Esophagus muscularis mucosa (tissue), 4 donors: ENCODE data around the gene UBE2Q1. TPM values are rescaled to one million over a fixed set of nuclear protein-coding genes. Genes with fewer than 3 reads are reported as not detected.

ENCODE experiments used
- DNase-seq: peaks from one replicate; pipeline ENCODE4 v3.0.0-alpha.2; 2017; ENCODE audit errors: extremely low spot score
- H3K27ac ChIP-seq, 4 donors: fragments of 200-600 bp; sonication (generic); replicated peaks in 1 of 4; 1 replicate in 3 of 4; 2 replicates in 1 of 4; pipeline ENCODE4 v1.5.1; 2016 to 2019; ENCODE audit warnings: mild to moderate bottlenecking in 1 of 4
- H3K27me3 ChIP-seq, 4 donors: fragments of 200-600 bp; sonication (generic); one replicate each; pipeline versions ENCODE4 v1.5.1 to v1.6.0; 2016 to 2019
- H3K36me3 ChIP-seq, 4 donors: fragments of 200-600 bp; sonication (generic); one replicate each; pipeline ENCODE4 v1.5.1; 2016 to 2019
- H3K4me1 ChIP-seq, 4 donors: fragments of 200-600 bp; sonication (generic); one replicate each; pipeline ENCODE4 v1.5.1; 2016 to 2019
- H3K4me3 ChIP-seq, 4 donors: fragments of 200-600 bp; sonication (generic); 1 replicate in 2 of 4; 2 replicates in 2 of 4; pipeline ENCODE4 v1.5.1; 2016 to 2019; ENCODE audit warnings: mild to moderate bottlenecking in 4 of 4, moderate library complexity in 1 of 4
- H3K9me3 ChIP-seq, 4 donors: fragments of 200-600 bp; sonication (generic); 1 replicate in 3 of 4; 2 replicates in 1 of 4; pipeline ENCODE4 v1.5.1; 2016 to 2019
- CTCF ChIP-seq, 3 experiments: fragments of 200-600 bp in 2 of 3; fragments of 450-650 bp in 1 of 3; sonication (generic) in 2 of 3; IDR thresholded peaks; one replicate each; pipeline ENCODE4 v1.5.1; 2017 to 2019; ENCODE audit warnings: antibody characterized with exemption in 3 of 3, mild to moderate bottlenecking in 2 of 3, moderate library complexity in 1 of 3
- EP300 ChIP-seq: sonication (generic); formaldehyde crosslinking; IDR thresholded peaks from one replicate; pipeline ENCODE4 v1.6.1; 2017; ENCODE audit warnings: antibody characterized with exemption
- POLR2A ChIP-seq: fragments of 450-650 bp; IDR thresholded peaks from one replicate; pipeline ENCODE4 v1.6.1; 2017; ENCODE audit warnings: antibody characterized with exemption, moderate library complexity, mild to moderate bottlenecking, low read depth
- POLR2AphosphoS5 ChIP-seq, 2 donors: sonication (generic); formaldehyde crosslinking; IDR thresholded peaks; one replicate each; pipeline ENCODE4 v1.6.1; 2017; ENCODE audit warnings: antibody characterized with exemption in 2 of 2
- WGBS: methylation state at CpG from one replicate; pipeline ENCODE4 v1.1.5; 2018; 5-methylcytosine and 5-hydroxymethylcytosine counted together
- intact Hi-C: fragments of 100-400 bp; cut with DNase I; formaldehyde crosslinking; loops from one replicate; pipeline ENCODE4 v1.15.1; 2023
- total RNA-seq, 4 donors: library from RNA; depleted of rRNA; stranded (reverse); fragments of >200 nt; gene quantifications; one replicate each; pipeline versions ENCODE4 v1.1.0 to v1.2.1, GENCODE V29; 2016

Gene UBE2Q1
- total RNA-seq, 4 donors from 2014 or later: 23.7 to 41.3 (median 31.3) TPM

- Histone ChIP-seq H3K36me3 (peaks cover 0 to 9% (median 0%) of the 10 kb centered on the region in 4 donors), H3K4me3 (peak overlapping the region; percentile 57 to 67 (median 58)), H3K9me3 (peaks cover 0 to 11% (median 8%) of the 10 kb centered on the region in 4 donors), H3K4me1 (peaks cover 14 to 22% (median 20%) of the 10 kb centered on the region in 4 donors), H3K27ac (peak overlapping the region in 3 of 4 donors; percentile 74 to 79 (median 76)), H3K27me3 (peaks cover 5 to 88% (median 40%) of the 10 kb centered on the region in 4 donors)
- intact Hi-C loops: no loop called here
- WGBS: 14% methylated on average over 14 of the region's 43 CpGs
- TF ChIP-seq EP300: no peak
- TF ChIP-seq POLR2A: no peak
- TF ChIP-seq CTCF (IDR thresholded peaks at IDR 0.05): no peak
- no peak for TF ChIP-seq POLR2AphosphoS5 (IDR thresholded peaks at IDR 0.05)
- no peak for DNase-seq
Measured at GRCh38 chr1:154502744-154503115, 55.7 kb downstream of the UBE2Q1 start.

GRCh38 chr1:154502066-154502743 lies 56.3 kb downstream of the UBE2Q1 start, which contains the start of the genes SHE and TDRD10:
SHE (minus strand) TSS chr1:154502412; CDS start chr1:154502026, 386 bp downstream.
TDRD10 (plus strand) TSS chr1:154502219; CDS start chr1:154506904, 4,685 bp downstream.
- Histone ChIP-seq H3K9me3 (peaks cover 0 to 11% (median 8%) of the 10 kb centered on the region in 4 donors), H3K4me3 (peak within 1 kb of the TSS; percentile 57 to 67 (median 58)), H3K36me3 (peaks cover 0 to 13% (median 0%) of the 10 kb centered on the region in 4 donors), H3K27ac (peak within 1 kb of the TSS; percentile 50 to 79 (median 75)), H3K4me1 (peaks cover 14 to 22% (median 20%) of the 10 kb centered on the region in 4 donors), H3K27me3 (peaks cover 5 to 84% (median 40%) of the 10 kb centered on the region in 4 donors)
- no peak for TF ChIP-seq EP300
- no peak for TF ChIP-seq POLR2A
- TF ChIP-seq POLR2AphosphoS5 (IDR thresholded peaks at IDR 0.05): peak; percentile 20 to 31
- intact Hi-C loops: no loop called here
- no peak for DNase-seq
- WGBS: 4% methylated on average over 29 of the region's 90 CpGs

GRCh38 chr1:154501423-154502065 lies 56.9 kb downstream of the UBE2Q1 start:
- TF ChIP-seq CTCF (IDR thresholded peaks at IDR 0.05): no peak
- TF ChIP-seq EP300: no peak
- TF ChIP-seq POLR2AphosphoS5 (IDR thresholded peaks at IDR 0.05): no peak
- no peak for TF ChIP-seq POLR2A
- Histone ChIP-seq H3K9me3 (peaks cover 0 to 11% (median 8%) of the 10 kb centered on the region in 4 donors), H3K27me3 (peaks cover 5 to 80% (median 40%) of the 10 kb centered on the region in 4 donors), H3K4me3 (peak overlapping the region; percentile 57 to 67 (median 58)), H3K36me3 (peaks cover 0 to 13% (median 0%) of the 10 kb centered on the region in 4 donors), H3K27ac (peak overlapping the region; percentile 50 to 79 (median 75)), H3K4me1 (peaks cover 14 to 22% (median 20%) of the 10 kb centered on the region in 4 donors)
- DNase-seq: no peak
- intact Hi-C loops: no loop called here
- WGBS: 7% methylated on average over 12 of the region's 54 CpGs

DNA sequence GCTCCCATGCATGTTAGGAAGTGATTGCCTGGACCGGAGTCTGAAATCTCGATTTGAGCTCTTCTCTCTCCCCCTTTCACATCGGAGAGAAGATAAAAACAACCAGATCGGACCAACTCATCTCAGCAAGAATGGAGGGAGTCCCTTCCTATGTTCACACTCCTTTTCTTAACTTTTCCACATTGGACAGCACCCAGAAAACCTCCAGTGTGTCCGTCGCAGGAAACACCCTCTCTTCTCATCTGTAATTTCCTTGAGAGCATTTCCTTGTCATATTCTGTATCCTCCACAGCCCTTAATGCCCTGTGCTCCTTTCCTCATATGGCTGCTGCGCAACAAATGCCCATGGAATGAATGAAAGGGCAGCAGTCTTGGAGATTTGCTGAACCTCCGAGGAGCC lies 57.9 kb downstream of the UBE2Q1 start:
- H3K9me3 ChIP-seq: peaks cover 0 to 5% (median under 1%) of the 10 kb centered on the region in 4 donors
- peak overlapping the region; percentile 57 to 67 (median 58) for H3K4me3 ChIP-seq
- H3K27ac ChIP-seq: peak overlapping the region in 3 of 4 donors; percentile 36 to 79 (median 50)
- TF ChIP-seq POLR2A (no peak), POLR2AphosphoS5 (IDR thresholded peaks at IDR 0.05) (no peak), EP300 (no peak), CTCF (IDR thresholded peaks at IDR 0.05) (no peak)
- H3K4me1 ChIP-seq: peaks cover 14 to 24% (median 21%) of the 10 kb centered on the region in 4 donors
- intact Hi-C loops: no loop called here
- WGBS: 71% methylated on average over 8 of the region's 8 CpGs
- peaks cover 5 to 74% (median 40%) of the 10 kb centered on the region in 4 donors for H3K27me3 ChIP-seq
- no peak for DNase-seq
- H3K36me3 ChIP-seq: peaks cover 0 to 13% (median 0%) of the 10 kb centered on the region in 4 donors

DNA sequence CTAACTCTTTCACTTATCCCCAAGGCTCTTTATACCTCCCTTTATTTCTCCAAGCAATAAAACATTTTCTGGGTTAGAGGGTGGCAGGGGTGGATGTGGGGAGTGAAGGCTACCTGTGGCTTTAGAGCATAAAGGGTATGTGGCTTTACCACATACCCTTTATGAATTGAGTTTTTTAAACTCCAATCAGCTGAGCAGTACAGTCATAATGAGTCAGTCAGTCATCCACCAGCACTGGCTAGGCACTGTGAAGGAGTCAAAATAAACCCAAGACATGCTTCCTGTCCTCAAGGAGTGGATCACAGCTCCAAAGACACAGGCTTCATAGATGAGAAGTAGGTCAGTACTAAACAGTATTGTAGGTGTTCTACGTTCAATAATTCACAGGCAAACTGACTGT lies 59.0 kb downstream of the UBE2Q1 start:
- Histone ChIP-seq H3K27me3 (peaks cover 5 to 70% (median 40%) of the 10 kb centered on the region in 4 donors), H3K27ac (peak overlapping the region in 1 of 4 donors; percentile 79), H3K4me3 (peak overlapping the region; percentile 57 to 67 (median 58)), H3K4me1 (peaks cover 21 to 28% (median 23%) of the 10 kb centered on the region in 4 donors), H3K9me3 (peaks cover 0 to 5% (median 0%) of the 10 kb centered on the region in 4 donors), H3K36me3 (peaks cover 0 to 13% (median 0%) of the 10 kb centered on the region in 4 donors)
- no peak for DNase-seq
- WGBS: 89% methylated on average over 1 of the region's 1 CpG
- intact Hi-C loops: loop anchor here (10.0 kb wide), 1 partner anchor 165 kb away; no protein-coding TSS in a partner anchor
- TF ChIP-seq POLR2AphosphoS5 (IDR thresholded peaks at IDR 0.05): no peak
- TF ChIP-seq POLR2A: no peak
- TF ChIP-seq EP300: no peak

Other genes with a start within 250 kb of the UBE2Q1 start
- gene AQP10, start 237.6 kb downstream of the UBE2Q1 start, total RNA-seq: not detected
- 100 to 1,000 TPM; 108 to 178 (median 128) TPM for gene ATP8B2, start 233.1 kb downstream of the UBE2Q1 start, total RNA-seq
- gene IL6R, start 153.3 kb downstream of the UBE2Q1 start, total RNA-seq: 10 to 100 TPM; 44.4 to 61.1 (median 54.9) TPM
- gene TDRD10, start 56.4 kb downstream of the UBE2Q1 start, total RNA-seq: 1 to 10 TPM; 2.3 to 5.0 (median 4.3) TPM
- 10 to 100 TPM; 12.5 to 17.0 (median 12.6) TPM for gene SHE, start 56.2 kb downstream of the UBE2Q1 start, total RNA-seq
- under 1 TPM; under 0.01 to 0.65 (median 0.19) TPM for gene CHRNB2, start 9.1 kb upstream of the UBE2Q1 start, total RNA-seq
- gene ADAR, start 49.5 kb upstream of the UBE2Q1 start, total RNA-seq: 10 to 100 TPM; 80.2 to 96.3 (median 87.1) TPM